ENCODE results near the gene USHBP1.

GRCh38 chr19:17314007-17314593, 49.6 kb upstream of the USHBP1 start:
- TF ChIP-seq CTCF (IDR thresholded peaks at IDR 0.05) (no peak), POLR2A (IDR thresholded peaks at IDR 0.05) (no peak)
